Subcutaneous abdominal adipose tissue (tissue), 5 donors: ENCODE measurements around the gene WDR4.
"Not testable (repeated sequence)": the region's sequence is repeated elsewhere in the genome, so short reads cannot be mapped to it uniquely, and the experiment has no call there.

Source experiments
- H3K27ac ChIP-seq: one replicate; pipeline ENCODE4 v1.7.0; 2013; ENCODE audit warnings: low read depth, mild to moderate bottlenecking, inconsistent platforms, low read length, moderate library complexity
- H3K27me3 ChIP-seq, 5 donors: one replicate each; pipeline ENCODE4 v1.7.0; 2013; ENCODE audit warnings: low read length in 5 of 5, inconsistent platforms in 1 of 5; ENCODE audit not compliant: control insufficient read depth in 5 of 5, insufficient read depth in 4 of 5
- H3K36me3 ChIP-seq, 5 donors: one replicate each; pipeline ENCODE4 v1.7.0; 2013; ENCODE audit warnings: low read length in 5 of 5; ENCODE audit not compliant: control insufficient read depth in 5 of 5, insufficient read depth in 5 of 5
- H3K4me1 ChIP-seq, 5 donors: one replicate each; pipeline ENCODE4 v1.7.0; 2013; ENCODE audit warnings: low read length in 5 of 5, mild to moderate bottlenecking in 3 of 5, moderate library complexity in 1 of 5; ENCODE audit not compliant: control insufficient read depth in 5 of 5, insufficient read depth in 5 of 5
- H3K4me3 ChIP-seq, 5 donors: one replicate each; pipeline ENCODE4 v1.7.0; 2013; ENCODE audit warnings: low read length in 5 of 5, low read depth in 1 of 5
- H3K9ac ChIP-seq, 5 donors: one replicate each; pipeline ENCODE4 v1.7.0; 2013; ENCODE audit warnings: low read length in 5 of 5, mild to moderate bottlenecking in 4 of 5, moderate library complexity in 3 of 5
- H3K9me3 ChIP-seq, 5 donors: one replicate each; pipeline ENCODE4 v1.7.0; 2013; ENCODE audit warnings: low read length in 5 of 5; ENCODE audit not compliant: control insufficient read depth in 5 of 5
- donor health status: healthy.
- donor health status: healthy.
- donor health status: healthy.
- donor health status: healthy.
- donor health status: healthy.

WDR4 gene

DNA sequence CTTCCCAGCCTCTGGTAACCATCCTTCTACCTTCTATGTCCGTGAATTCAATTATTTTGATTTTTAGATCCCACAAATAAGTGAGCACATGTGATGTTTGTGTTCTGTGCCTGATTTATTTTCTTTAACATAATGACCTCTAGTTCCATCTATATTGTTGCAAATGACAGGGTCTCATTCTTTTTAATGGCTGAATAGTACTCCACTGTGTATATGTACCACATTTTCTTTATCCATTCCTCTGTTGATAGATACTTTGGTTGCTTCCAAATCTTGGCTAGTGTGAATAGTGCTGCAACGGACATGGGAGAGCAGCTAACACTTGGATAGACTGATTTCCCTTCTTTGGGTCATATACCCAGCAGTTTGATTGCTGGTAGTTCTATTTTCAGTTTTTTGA is 51.8 kb downstream of the WDR4 start:
- Histone ChIP-seq H3K36me3 (no peaks in the 10 kb centered on the region), H3K4me1 (peaks cover 0 to under 1% (median 0%) of the 10 kb centered on the region in 5 donors), H3K27ac (no peak overlapping the region), H3K4me3 (no peak overlapping the region), H3K9ac (no peak overlapping the region), H3K27me3 (peaks cover 8 to 31% (median 10%) of the 10 kb centered on the region in 5 donors), H3K9me3 (no peaks in the 10 kb centered on the region)

GRCh38 chr21:42820616-42821465 is 58.5 kb downstream of the WDR4 start:
- Histone ChIP-seq H3K4me3 (no peak overlapping the region), H3K27ac (no peak overlapping the region), H3K9ac (no peak overlapping the region), H3K4me1 (no peaks in the 10 kb centered on the region), H3K27me3 (peaks cover 0 to 8% (median 4%) of the 10 kb centered on the region in 5 donors), H3K9me3 (no peaks in the 10 kb centered on the region), H3K36me3 (no peaks in the 10 kb centered on the region)

GRCh38 chr21:42819861-42820615 is 59.3 kb downstream of the WDR4 start:
- Histone ChIP-seq H3K9me3 (peaks cover 0 to 2% (median 0%) of the 10 kb centered on the region in 5 donors), H3K9ac (no peak overlapping the region), H3K27me3 (peaks cover 0 to 8% (median 4%) of the 10 kb centered on the region in 5 donors)

DNA sequence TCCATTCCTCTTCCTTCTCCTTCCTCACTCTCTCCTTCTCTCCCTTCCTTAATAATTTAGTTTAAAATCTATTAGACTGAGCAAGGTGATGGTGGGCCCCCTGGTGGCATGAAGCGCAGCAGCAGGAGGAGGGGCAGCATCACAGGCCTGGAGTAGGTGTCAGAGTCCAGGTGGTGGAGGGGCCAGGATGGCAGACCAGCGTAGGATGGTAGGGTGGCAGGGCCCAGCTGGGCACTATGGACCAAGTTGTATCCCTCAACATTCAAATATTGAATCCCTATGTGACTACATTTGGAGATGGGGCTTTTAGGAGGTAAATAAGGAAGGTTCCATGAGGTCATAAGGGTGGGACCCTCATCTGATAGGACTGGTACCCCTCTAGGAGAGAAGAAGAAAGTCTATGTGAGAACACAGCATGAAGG is 61.0 kb downstream of the WDR4 start:
- Histone ChIP-seq H3K9me3 (peaks cover 0 to 4% (median 0%) of the 10 kb centered on the region in 5 donors), H3K36me3 (no peaks in the 10 kb centered on the region), H3K27ac (no peak overlapping the region), H3K27me3 (peaks cover 0 to 8% (median 4%) of the 10 kb centered on the region in 5 donors), H3K4me1 (no peaks in the 10 kb centered on the region), H3K9ac (no peak overlapping the region), H3K4me3 (no peak overlapping the region)

More at GRCh38 chr21:42819861-42820615, 59.3 kb downstream of the WDR4 start:
- Histone ChIP-seq H3K36me3 (no peaks in the 10 kb centered on the region), H3K4me1 (no peaks in the 10 kb centered on the region), H3K27ac (no peak overlapping the region), H3K4me3 (no peak overlapping the region)

DNA sequence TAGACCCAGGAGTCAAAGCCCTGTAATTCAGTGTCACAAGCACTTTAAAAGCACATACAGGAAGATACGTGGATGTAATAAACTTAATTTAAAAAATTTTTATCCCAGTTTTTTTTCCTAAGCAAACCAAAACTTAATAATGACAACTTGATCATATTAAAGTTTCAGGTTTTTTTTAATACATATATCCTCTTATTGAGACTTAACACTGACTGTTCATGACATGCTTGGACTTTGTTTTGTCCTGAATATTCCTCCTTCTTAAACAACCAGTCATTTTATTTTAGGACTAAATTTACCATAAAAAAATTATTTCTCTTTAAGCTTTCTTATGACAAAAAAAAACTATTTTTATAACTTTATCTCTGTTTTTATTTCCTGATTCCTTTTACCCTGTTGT is 64.1 kb downstream of the WDR4 start:
- H3K9ac ChIP-seq: no peak overlapping the region
- peaks cover 0 to 4% (median 0%) of the 10 kb centered on the region in 5 donors for H3K9me3 ChIP-seq
- H3K4me3 ChIP-seq: no peak overlapping the region
- no peaks in the 10 kb centered on the region for H3K4me1 ChIP-seq
- H3K27me3 ChIP-seq: peaks cover 0 to 6% (median 2%) of the 10 kb centered on the region in 5 donors
- no peak overlapping the region for H3K27ac ChIP-seq
- H3K36me3 ChIP-seq: no peaks in the 10 kb centered on the region

DNA sequence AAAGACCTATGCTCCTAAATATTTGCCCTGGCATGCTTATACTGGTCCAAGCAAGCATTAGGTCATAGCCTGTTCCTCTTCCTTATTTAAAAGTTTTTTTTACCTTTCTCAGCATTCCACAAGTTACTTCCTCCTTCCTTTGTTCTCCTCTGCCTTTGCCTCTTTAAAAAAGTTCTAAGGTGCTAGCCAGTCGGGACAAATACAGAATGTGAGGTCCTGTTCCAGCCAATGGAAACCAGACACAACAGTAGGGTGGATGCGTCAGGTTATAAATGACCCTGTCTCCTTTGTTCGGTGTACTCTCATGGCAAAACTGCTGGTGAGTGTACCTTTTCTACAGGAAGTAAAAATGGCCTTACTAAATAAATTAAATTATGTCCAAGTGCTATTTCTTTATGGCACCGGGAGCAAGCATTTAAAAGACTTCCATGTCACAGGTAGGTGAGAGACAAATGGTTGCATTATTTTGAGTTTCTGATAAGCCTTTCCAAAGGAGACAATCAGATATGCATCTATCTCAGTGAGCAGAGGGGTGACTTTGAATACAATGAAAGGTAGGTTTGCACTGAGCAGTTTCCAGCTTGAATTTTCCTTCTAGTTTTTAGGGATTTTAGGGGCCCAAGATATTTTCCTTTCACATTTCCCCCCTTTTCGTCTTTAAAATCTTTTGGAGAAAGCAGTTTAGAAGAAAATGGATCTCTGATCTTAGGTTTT is 66.7 kb downstream of the WDR4 start:
- H3K27me3 ChIP-seq, H3K4me3 ChIP-seq, H3K4me1 ChIP-seq, H3K27ac ChIP-seq, H3K9ac ChIP-seq, H3K36me3 ChIP-seq, H3K9me3 ChIP-seq: not testable (repeated sequence)

- H3K4me1 ChIP-seq: peaks cover 0 to 2% (median 0%) of the 10 kb centered on the region in 5 donors
- no peak overlapping the region for H3K27ac ChIP-seq
- H3K9me3 ChIP-seq: peaks cover 0 to 4% (median 0%) of the 10 kb centered on the region in 5 donors
Measured at GRCh38 chr21:42811960-42812359, 67.4 kb downstream of the WDR4 start.

GRCh38 chr21:42809577-42810475 is 69.5 kb downstream of the WDR4 start:
- peaks cover 0 to 10% (median 5%) of the 10 kb centered on the region in 5 donors for H3K27me3 ChIP-seq
- H3K4me3 ChIP-seq: no peak overlapping the region
- no peak overlapping the region for H3K27ac ChIP-seq
- peaks cover 0 to under 1% (median 0%) of the 10 kb centered on the region in 5 donors for H3K9me3 ChIP-seq
- H3K9ac ChIP-seq: no peak overlapping the region
- H3K36me3 ChIP-seq: no peaks in the 10 kb centered on the region
- peaks cover 0 to 12% (median 3%) of the 10 kb centered on the region in 5 donors for H3K4me1 ChIP-seq

More at GRCh38 chr21:42811960-42812359, 67.4 kb downstream of the WDR4 start:
- no peak overlapping the region for H3K4me3 ChIP-seq
- peaks cover 0 to 6% (median 5%) of the 10 kb centered on the region in 5 donors for H3K27me3 ChIP-seq
- no peak overlapping the region for H3K9ac ChIP-seq
- no peaks in the 10 kb centered on the region for H3K36me3 ChIP-seq

GRCh38 chr21:42809171-42809570 is 70.2 kb downstream of the WDR4 start:
- Histone ChIP-seq H3K27me3 (peaks cover 0 to 10% (median 5%) of the 10 kb centered on the region in 5 donors), H3K36me3 (no peaks in the 10 kb centered on the region), H3K27ac (no peak overlapping the region), H3K4me1 (peaks cover 0 to 12% (median 3%) of the 10 kb centered on the region in 5 donors), H3K4me3 (no peak overlapping the region), H3K9ac (no peak overlapping the region), H3K9me3 (no peaks in the 10 kb centered on the region)
